A549 (cell line): ENCODE measurements around the gene MKNK1. TPM values are rescaled to one million over a fixed set of nuclear protein-coding genes. Genes with fewer than 3 reads are reported as not detected.

Experiments used
- ATAC-seq, 2 experiments: fragments of 200-7000 bp in 1 of 2; fragments of >200 bp in 1 of 2; cut with Nextera tagmentation in 1 of 2; cut with Tn5 transposase in 1 of 2; 3 replicates each; pipeline versions ENCODE4 v1.8.0 to v1.9.1; 2018 to 2020; ENCODE audit warnings: mild to moderate bottlenecking in 1 of 2, moderate library complexity in 1 of 2
- CTCF ChIA-PET: fragments of 300-600 bp; sonication (Branson Sonifier 250); formaldehyde crosslinking; extraction: SDS; loops from one replicate; lab custom pipeline; 2021; ENCODE audit warnings: antibody characterized with exemption, inconsistent platforms; lab: Yijun Ruan, JAX
- POLR2A ChIA-PET: fragments of 350-600 bp; formaldehyde crosslinking; extraction: SDS; loops from one replicate; lab custom pipeline; 2021; ENCODE audit warnings: antibody characterized with exemption, inconsistent platforms; lab: Yijun Ruan, JAX
- DNase-seq, 2 experiments: peaks; one replicate each; pipeline versions ENCODE4 v3.0.0 to v3.0.0-alpha.2; 2011 to 2016; ENCODE audit warnings: low read depth in 1 of 2, low spot score in 1 of 2
- FAIRE-seq: peaks from 2 replicates; lab custom pipeline; 2011; peaks lifted over from hg19 to GRCh38; lab: Jason Lieb, UNC
- H3K27ac ChIP-seq, 2 experiments: fragments of >200 bp; sonication (Bioruptor Twin); formaldehyde crosslinking; 3 replicates each; pipeline ENCODE4 v1.5.1; 2016 to 2017
- H3K4me1 ChIP-seq: fragments of >200 bp; sonication (Bioruptor Twin); formaldehyde crosslinking; 3 replicates; pipeline ENCODE4 v1.6.1; 2016
- H3K4me2 ChIP-seq: fragments of >200 bp; sonication (Bioruptor Twin); formaldehyde crosslinking; 3 replicates; pipeline ENCODE4 v1.6.1; 2016
- H3K4me3 ChIP-seq: fragments of >200 bp; sonication (Bioruptor Twin); formaldehyde crosslinking; 3 replicates; pipeline ENCODE4 v1.5.1; 2016
- H3K9me3 ChIP-seq: fragments of >200 bp; sonication (Bioruptor Twin); formaldehyde crosslinking; 3 replicates; pipeline ENCODE4 v1.6.1; 2016
- BCL3 ChIP-seq: fragments of >200 bp; sonication (Bioruptor Twin); formaldehyde crosslinking; IDR thresholded peaks from 3 replicates; pipeline ENCODE4 v1.6.1; 2016
- CBX2 ChIP-seq: fragments of 200-600 bp; sonication (generic); IDR thresholded peaks from 2 replicates; pipeline ENCODE4 v1.6.1; 2016; ENCODE audit warnings: low read depth, mild to moderate bottlenecking, borderline replicate concordance
- CBX8 ChIP-seq: fragments of 200-600 bp; sonication (generic); IDR thresholded peaks from 2 replicates; pipeline ENCODE4 v1.6.1; 2016
- CHD2 ChIP-seq: fragments of 150-350 bp; IDR thresholded peaks from 2 replicates; pipeline ENCODE4 v1.6.1; 2014; ENCODE audit warnings: low read length; ENCODE audit not compliant: partially characterized antibody
- CHD4 ChIP-seq: fragments of 200-600 bp; sonication (generic); IDR thresholded peaks from 2 replicates; pipeline ENCODE4 v1.6.1; 2016; ENCODE audit warnings: antibody characterized with exemption, mild to moderate bottlenecking, borderline replicate concordance
- ESRRA ChIP-seq: fragments of 150-350 bp; IDR thresholded peaks from 2 replicates; pipeline ENCODE4 v1.6.1; 2014; ENCODE audit warnings: mild to moderate bottlenecking, low read length, borderline replicate concordance
- FOXS1 ChIP-seq: fragments of 250-450 bp; sonication (Bioruptor Pico); IDR thresholded peaks from 2 replicates; pipeline ENCODE4 v1.5.0; 2020; ENCODE audit warnings: mild to moderate bottlenecking, moderate library complexity
- GATA3 ChIP-seq: IDR thresholded peaks from 2 replicates; pipeline ENCODE4 v1.6.1; 2012; ENCODE audit warnings: borderline replicate concordance
- HMGXB4 ChIP-seq: fragments of 250-450 bp; sonication (Bioruptor Pico); IDR thresholded peaks from 2 replicates; pipeline ENCODE4 v1.5.0; 2021; ENCODE audit warnings: mild to moderate bottlenecking, moderate library complexity, borderline replicate concordance
- KDM1A ChIP-seq: fragments of 200-600 bp; sonication (generic); IDR thresholded peaks from 2 replicates; pipeline ENCODE4 v1.6.1; 2016; ENCODE audit warnings: low read depth, mild to moderate bottlenecking
- MAFK ChIP-seq: fragments of 450-650 bp; IDR thresholded peaks from 2 replicates; pipeline ENCODE4 v1.6.1; 2014; ENCODE audit not compliant: partially characterized antibody
- NR3C1 ChIP-seq: fragments of >200 bp; sonication (Bioruptor Twin); formaldehyde crosslinking; IDR thresholded peaks from 3 replicates; pipeline ENCODE4 v1.6.1; 2017
- POLR2A ChIP-seq: IDR thresholded peaks from 2 replicates; pipeline ENCODE4 v1.6.1; 2012; ENCODE audit warnings: mild to moderate bottlenecking, low read length
- POLR2AphosphoS2 ChIP-seq: conservative IDR thresholded peaks from 2 replicates; pipeline ENCODE4 v1.6.1; 2012; ENCODE audit warnings: low read length, improper control_type of control experiment, inconsistent platforms
- RCOR1 ChIP-seq: fragments of 150-350 bp; IDR thresholded peaks from 2 replicates; pipeline ENCODE4 v1.6.1; 2014; ENCODE audit warnings: antibody characterized with exemption, low read length, low read depth
- RFX5 ChIP-seq: fragments of 450-650 bp; IDR thresholded peaks from 2 replicates; pipeline ENCODE4 v1.7.1; 2014; ENCODE audit warnings: antibody characterized with exemption, mild to moderate bottlenecking, moderate library complexity
- SMC3 ChIP-seq: fragments of >200 bp; sonication (Bioruptor Twin); formaldehyde crosslinking; IDR thresholded peaks from 3 replicates; pipeline ENCODE4 v1.6.1; 2018; ENCODE audit warnings: inconsistent platforms
- ZC3H11A ChIP-seq: fragments of 450-650 bp; IDR thresholded peaks from 2 replicates; pipeline ENCODE4 v1.6.1; 2014; ENCODE audit warnings: antibody characterized with exemption, mild to moderate bottlenecking
- ZFP36 ChIP-seq: fragments of 450-650 bp; IDR thresholded peaks from 2 replicates; pipeline ENCODE4 v1.6.1; 2014; ENCODE audit warnings: borderline replicate concordance; ENCODE audit not compliant: partially characterized antibody
- ZNF302 ChIP-seq: fragments of 250-450 bp; sonication (Bioruptor Pico); IDR thresholded peaks from 2 replicates; pipeline ENCODE4 v1.9.0; 2021; ENCODE audit warnings: inconsistent platforms, mild to moderate bottlenecking, moderate library complexity
- ZSCAN20 ChIP-seq: fragments of 250-450 bp; sonication (Bioruptor Pico); IDR thresholded peaks from 2 replicates; pipeline ENCODE4 v1.8.0; 2022; ENCODE audit warnings: mild to moderate bottlenecking, moderate library complexity
- WGBS: methylation state at CpG from one replicate; pipeline ENCODE4 v1.1.6; 2017; ENCODE audit errors: missing lambda C conversion rate; 5-methylcytosine and 5-hydroxymethylcytosine counted together
- polyA plus RNA-seq, 4 experiments: library from polyadenylated mRNA; depleted of rRNA in 3 of 4; stranded (reverse); fragments of >200 nt; fragmentation: RNase III in 1 of 4; extraction: RNeasy Plus Mini Kit Qiagen cat#74134 plus additional on column Dnase treatment in 1 of 4; gene quantifications; 2 replicates in 3 of 4; 3 replicates in 1 of 4; pipeline ENCODE4 v1.2.3, GENCODE V29; 2011 to 2017
- TF ChIP-seq, protein P1 (sequence below): IDR thresholded peaks from 2 replicates; pipeline ENCODE4 v1.6.1; 2012

Gene MKNK1
- polyA plus RNA-seq, 2 of the 4 experiments (the other 2 are of a cell fraction), result 20.8 to 28.4 TPM

- Histone ChIP-seq H3K4me3 (no peak overlapping the region), H3K4me2 (no peak overlapping the region), H3K4me1 (peaks cover 15% of the 10 kb centered on the region; the same call in 2 of the 3 replicates), H3K27ac (no peak overlapping the region), H3K9me3 (peaks cover 9% of the 10 kb centered on the region)
- DNase-seq (no peak), ATAC-seq (no peak), FAIRE-seq (no peak)
- ChIA-PET POLR2A (no interaction called here), CTCF (no interaction called here)
- TF ChIP-seq MAFK (no peak), KDM1A (no peak), POLR2AphosphoS2 (no peak), CBX8 (no peak), HMGXB4 (no peak), ZC3H11A (no peak), POLR2A (no peak)
- WGBS, result 88% methylated on average over 2 of the region's 2 CpGs
These were observed 45.7 kb upstream of the MKNK1 start for GRCh38 chr1:46649764-46650163.

- no peak for FAIRE-seq
These were observed 43.5 kb upstream of the MKNK1 start for GRCh38 chr1:46647611-46648010.

More at GRCh38 chr1:46647611-46648010, 43.5 kb upstream of the MKNK1 start:
- peaks cover 9% of the 10 kb centered on the region for H3K9me3 ChIP-seq
- no peak overlapping the region for H3K27ac ChIP-seq
- peaks cover 21% of the 10 kb centered on the region for H3K4me1 ChIP-seq
- POLR2A ChIA-PET, result no interaction called here
- no peak for TF ChIP-seq CBX2
- no peak for TF ChIP-seq CHD4
- no peak for TF ChIP-seq CHD2
- no peak for TF ChIP-seq RCOR1
- no peak for TF ChIP-seq SMC3
- TF ChIP-seq NR3C1, result no peak
- no peak for TF ChIP-seq ZC3H11A
- no peak for TF ChIP-seq FOXS1 (CRISPR knock-in tag)
- TF ChIP-seq KDM1A, result no peak
- TF ChIP-seq ZNF302 (CRISPR knock-in tag), result no peak
- TF ChIP-seq HMGXB4, result no peak
- TF ChIP-seq RFX5, result no peak
- no peak for TF ChIP-seq GATA3
- TF ChIP-seq BCL3, result no peak
- TF ChIP-seq, protein P1, sequence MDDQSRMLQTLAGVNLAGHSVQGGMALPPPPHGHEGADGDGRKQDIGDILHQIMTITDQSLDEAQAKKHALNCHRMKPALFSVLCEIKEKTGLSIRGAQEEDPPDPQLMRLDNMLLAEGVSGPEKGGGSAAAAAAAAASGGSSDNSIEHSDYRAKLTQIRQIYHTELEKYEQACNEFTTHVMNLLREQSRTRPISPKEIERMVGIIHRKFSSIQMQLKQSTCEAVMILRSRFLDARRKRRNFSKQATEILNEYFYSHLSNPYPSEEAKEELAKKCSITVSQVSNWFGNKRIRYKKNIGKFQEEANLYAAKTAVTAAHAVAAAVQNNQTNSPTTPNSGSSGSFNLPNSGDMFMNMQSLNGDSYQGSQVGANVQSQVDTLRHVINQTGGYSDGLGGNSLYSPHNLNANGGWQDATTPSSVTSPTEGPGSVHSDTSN, result no peak
- TF ChIP-seq CBX8, result no peak
- no peak for TF ChIP-seq ZFP36
- TF ChIP-seq ZSCAN20, result no peak
- no peak for TF ChIP-seq ESRRA
- TF ChIP-seq, all 56 proteins: peak for 0
- no peak overlapping the region for H3K4me3 ChIP-seq
- 96% methylated on average over 3 of the region's 3 CpGs for WGBS
- CTCF ChIA-PET, result no interaction called here
- no peak overlapping the region for H3K4me2 ChIP-seq
- no peak for ATAC-seq
- DNase-seq, result no peak
